ENCODE results near the gene GNG12.

GRCh38 chr1:67882196-67882958 is 49.1 kb upstream of the GNG12 start:
- TF ChIP-seq CTCF (conservative IDR thresholded peaks at IDR 0.05; ENCODE audit: low read length), result no peak
- TF ChIP-seq EZH2phosphoT487 (IDR thresholded peaks at IDR 0.05; ENCODE audit: borderline replicate concordance), result no peak
